ENCODE results near the gene TUFT1. TPM values are rescaled to one million over a fixed set of nuclear protein-coding genes. Genes with fewer than 3 reads are reported as not detected.

The TUFT1 gene
- total and polyA plus RNA-seq, 9 of the 15 experiments (the other 6 are each of a cell fraction or from before 2014, with no cell fraction given): 0.54 to 2.0 (median 1.7) TPM

- 86% methylated on average over 3 of the region's 3 CpGs for WGBS (ENCODE audit: insufficient coverage, low coverage, missing lambda C conversion rate)
- CTCF ChIA-PET (ENCODE audit: low intra/inter-chr PET ratio): no interaction called here
These were observed 76.4 kb downstream of the TUFT1 start for GRCh38 chr1:151616505-151616849.

GRCh38 chr1:151618003-151618402 lies 77.9 kb downstream of the TUFT1 start:
- in situ Hi-C loops (cut with MboI): no loop called here
- no peak overlapping the region for H3K9ac ChIP-seq (ENCODE audit: insufficient read depth in 1 of 2, low read depth in 2 of 2, low read length in 2 of 2)
- intact Hi-C loops (cut with micrococcal nuclease): no loop called here
- H4K20me1 ChIP-seq (replicated peaks; ENCODE audit: control insufficient read depth, insufficient read depth, low read length): peaks cover 5% of the 10 kb centered on the region; the same call in 1 of the 2 replicates
- no peak overlapping the region for H3K4me2 ChIP-seq (ENCODE audit: insufficient read depth, low read length)
- DNase-seq (ENCODE audit: extremely low read depth in 1 of 4, low spot score in 3 of 4) (no peak), ATAC-seq (no peak), FAIRE-seq (no peak)
- no peak overlapping the region for H3K27ac ChIP-seq (ENCODE audit: extremely low read depth, low read depth, low read length)
- H3K9me3 ChIP-seq (replicated peaks; ENCODE audit: control insufficient read depth, insufficient read depth, low read depth, low read length): no peaks in the 10 kb centered on the region
- no TSS peak for BruUV-seq (replicated peaks)
- H3K36me3 ChIP-seq (ENCODE audit: control insufficient read depth, insufficient read depth, low read length): peaks cover 5% of the 10 kb centered on the region; the same call in 1 of the 3 replicates
- H2AFZ ChIP-seq (ENCODE audit: low read depth, low read length): no peak overlapping the region
- H3K4me3 ChIP-seq: no peak overlapping the region
- peaks cover 7 to 11% of the 10 kb centered on the region in 2 experiments; a peak in 3 of 5 replicates for H3K4me1 ChIP-seq (replicated peaks in 1 of 2; ENCODE audit: control insufficient read depth in 2 of 2, insufficient read depth in 2 of 2, low read length in 2 of 2)
- WGBS (ENCODE audit: insufficient coverage, low coverage, missing lambda C conversion rate): 60% methylated on average over 3 of the region's 3 CpGs
- H3K9me1 ChIP-seq (ENCODE audit: control insufficient read depth, insufficient read depth, low read length): no peaks in the 10 kb centered on the region
- H3K79me2 ChIP-seq (ENCODE audit: control insufficient read depth, insufficient read depth, low read length): peaks cover 17% of the 10 kb centered on the region
- ChIA-PET POLR2A (interaction anchor here (0.7 kb wide), 1 partner anchor 15 kb away, joined by 3 read pairs; no protein-coding TSS in a partner anchor), CTCF (ENCODE audit: low intra/inter-chr PET ratio) (no interaction called here)
- TF ChIP-seq ZNF175 (CRISPR knock-in tag; IDR thresholded peaks at IDR 0.05; ENCODE audit: low read depth): no peak
- TF ChIP-seq POLR2H (tag; IDR thresholded peaks at IDR 0.05; ENCODE audit: low read depth): no peak
- TF ChIP-seq ZBTB7A (IDR thresholded peaks at IDR 0.05; ENCODE audit: borderline replicate concordance, control insufficient read depth, low read depth, low read length): no peak
- no peak for TF ChIP-seq POU5F1 (IDR thresholded peaks at IDR 0.05; ENCODE audit: borderline replicate concordance, low read depth, low read length, partially characterized antibody)
- TF ChIP-seq ZNF445 (CRISPR knock-in tag; IDR thresholded peaks at IDR 0.05; ENCODE audit: low read depth): no peak
- TF ChIP-seq PHB (CRISPR knock-in tag; IDR thresholded peaks at IDR 0.05): no peak
- no peak for TF ChIP-seq TRIM28 (IDR thresholded peaks at IDR 0.05)
- no peak for TF ChIP-seq HNRNPK (IDR thresholded peaks at IDR 0.05; ENCODE audit: low read depth, low read length, poor library complexity, severe bottlenecking)
- no peak for TF ChIP-seq MTA1 (IDR thresholded peaks at IDR 0.05; ENCODE audit: borderline replicate concordance)
- no peaks in the 10 kb centered on the region for H3K27me3 ChIP-seq (ENCODE audit: control insufficient read depth in 2 of 2, insufficient read depth in 2 of 2, low read length in 2 of 2)

More at GRCh38 chr1:151616505-151616849, 76.4 kb downstream of the TUFT1 start:
- H3K36me3 ChIP-seq (ENCODE audit: control insufficient read depth, insufficient read depth, low read length): peaks cover 5% of the 10 kb centered on the region; the same call in 1 of the 3 replicates
- POLR2A ChIA-PET: no interaction called here
- ATAC-seq: no peak
- in situ Hi-C loops (cut with MboI) (no loop called here), intact Hi-C loops (cut with micrococcal nuclease) (no loop called here)
- H3K9me1 ChIP-seq (ENCODE audit: control insufficient read depth, insufficient read depth, low read length): no peaks in the 10 kb centered on the region
- no peak overlapping the region for H2AFZ ChIP-seq (ENCODE audit: low read depth, low read length)
- no TSS peak for BruUV-seq (replicated peaks)
- H4K20me1 ChIP-seq (replicated peaks; ENCODE audit: control insufficient read depth, insufficient read depth, low read length): peaks cover 7% of the 10 kb centered on the region; the same call in 1 of the 2 replicates
- H3K27ac ChIP-seq (ENCODE audit: extremely low read depth, low read depth, low read length): no peak overlapping the region
- H3K9me3 ChIP-seq (replicated peaks; ENCODE audit: control insufficient read depth, insufficient read depth, low read depth, low read length): no peaks in the 10 kb centered on the region
- H3K4me3 ChIP-seq: no peak overlapping the region
- H3K4me1 ChIP-seq (replicated peaks in 1 of 2; ENCODE audit: control insufficient read depth in 2 of 2, insufficient read depth in 2 of 2, low read length in 2 of 2): peaks cover 14 to 16% of the 10 kb centered on the region in 2 experiments; a peak in 4 of 5 replicates
- FAIRE-seq: no peak
- no peak for DNase-seq (ENCODE audit: extremely low read depth in 1 of 4, low spot score in 3 of 4)
- peak; percentile 54; the same call in 1 of the 2 replicates for TF ChIP-seq FOSL1 (tag; conservative IDR thresholded peaks at IDR 0.05)
- no peak for TF ChIP-seq SMARCC2 (IDR thresholded peaks at IDR 0.05; ENCODE audit: low read depth)
- peaks cover 25% of the 10 kb centered on the region for H3K79me2 ChIP-seq (ENCODE audit: control insufficient read depth, insufficient read depth, low read length)
- H3K4me2 ChIP-seq (ENCODE audit: insufficient read depth, low read length): no peak overlapping the region
- no peaks in the 10 kb centered on the region for H3K27me3 ChIP-seq (ENCODE audit: control insufficient read depth in 2 of 2, insufficient read depth in 2 of 2, low read length in 2 of 2)
- no peak overlapping the region for H3K9ac ChIP-seq (ENCODE audit: insufficient read depth in 1 of 2, low read depth in 2 of 2, low read length in 2 of 2)

All from K562 (cell line).